GM12892 (cell line): ENCODE measurements around the gene MFAP1.

Experiments
- POLR2A ChIP-seq: IDR thresholded peaks from 2 replicates; pipeline ENCODE4 v1.6.1; 2011; ENCODE audit warnings: low read depth, low read length, control low read depth
- POLR2AphosphoS5 ChIP-seq: IDR thresholded peaks from 2 replicates; pipeline ENCODE4 v1.6.1; 2011; ENCODE audit warnings: low read depth, low read length, control low read depth
- TAF1 ChIP-seq: IDR thresholded peaks from 2 replicates; pipeline ENCODE4 v1.6.1; 2011; ENCODE audit warnings: low read depth, mild to moderate bottlenecking, control low read depth, low read length, borderline replicate concordance

GRCh38 chr15:43795197-43795596 lies 29.3 kb downstream of the MFAP1 start:
- TF ChIP-seq TAF1 = no peak
- TF ChIP-seq POLR2AphosphoS5 = no peak
- TF ChIP-seq POLR2A = no peak
